NT2/D1 (cell line): ENCODE measurements around the gene CST6.
"Not testable (repeated sequence)": the region's sequence is repeated elsewhere in the genome, so short reads cannot be mapped to it uniquely, and the experiment has no call there.

Experiments used
- DNase-seq: peaks from one replicate; pipeline ENCODE4 v3.0.0-alpha.2; 2011; ENCODE audit warnings: low read depth, low spot score
- H3K27me3 ChIP-seq: 2 replicates; pipeline ENCODE4 v1.6.0; 2011; ENCODE audit warnings: mild to moderate bottlenecking; ENCODE audit not compliant: insufficient read length, insufficient read depth
- H3K36me3 ChIP-seq: 2 replicates; pipeline ENCODE4 v1.6.1; 2011; ENCODE audit warnings: mild to moderate bottlenecking, low read length, mixed read lengths; ENCODE audit not compliant: insufficient read depth, insufficient read length
- H3K4me1 ChIP-seq: 2 replicates; pipeline ENCODE4 v1.5.1; 2011; ENCODE audit not compliant: insufficient read depth, insufficient read length
- H3K4me3 ChIP-seq: 2 replicates; pipeline ENCODE4 v1.5.1; 2011; ENCODE audit warnings: low read depth; ENCODE audit not compliant: insufficient read length
- H3K9ac ChIP-seq: 2 replicates; pipeline ENCODE4 v1.6.0; 2011; ENCODE audit warnings: low read depth; ENCODE audit not compliant: insufficient read length
- H3K9me3 ChIP-seq: 2 replicates; pipeline ENCODE4 v1.5.1; 2011; ENCODE audit warnings: mild to moderate bottlenecking, low read length; ENCODE audit not compliant: insufficient read depth
- SUZ12 ChIP-seq: IDR thresholded peaks from 2 replicates; pipeline ENCODE4 v1.6.1; 2011; ENCODE audit not compliant: insufficient read length, insufficient read depth; ENCODE audit errors: extremely low read depth
- YY1 ChIP-seq: IDR thresholded peaks from 2 replicates; pipeline ENCODE4 v1.6.1; 2011; ENCODE audit not compliant: insufficient read length, insufficient read depth
- ZNF274 ChIP-seq: IDR thresholded peaks from 2 replicates; pipeline ENCODE4 v1.6.1; 2011; ENCODE audit warnings: mild to moderate bottlenecking, low read depth, low read length

The CST6 gene

GRCh38 chr11:66022401-66023185, 10.8 kb downstream of the CST6 start:
- H3K36me3 ChIP-seq, result no peaks in the 10 kb centered on the region
- TF ChIP-seq SUZ12, result no peak
- no peak for TF ChIP-seq ZNF274
- no peak for TF ChIP-seq YY1
- H3K4me1 ChIP-seq, result no peaks in the 10 kb centered on the region
- peak overlapping the region; percentile 50 for H3K9ac ChIP-seq
- DNase-seq, result peak; percentile 50
- no peak overlapping the region for H3K4me3 ChIP-seq
- no peaks in the 10 kb centered on the region for H3K9me3 ChIP-seq
- H3K27me3 ChIP-seq, result peaks cover 23% of the 10 kb centered on the region

GRCh38 chr11:66023186-66023440, 11.3 kb downstream of the CST6 start:
- not testable (repeated sequence) for H3K4me3 ChIP-seq, H3K9ac ChIP-seq, H3K36me3 ChIP-seq, DNase-seq, H3K9me3 ChIP-seq, H3K4me1 ChIP-seq
- H3K27me3 ChIP-seq, result peaks cover 23% of the 10 kb centered on the region

- H3K27me3 ChIP-seq, result peaks cover 23% of the 10 kb centered on the region
- H3K9me3 ChIP-seq, result no peaks in the 10 kb centered on the region
- H3K4me1 ChIP-seq, result no peaks in the 10 kb centered on the region
- H3K9ac ChIP-seq, result no peak within 1 kb of the TSS
- no peak within 1 kb of the TSS for H3K4me3 ChIP-seq
- DNase-seq, result no peak
- H3K36me3 ChIP-seq, result no peaks in the 10 kb centered on the region
- TF ChIP-seq YY1 (no peak), ZNF274 (no peak), SUZ12 (no peak)
These were observed 14.3 kb downstream of the CST6 start, which contains the start of gene CATSPER1 for GRCh38 chr11:66026017-66026529. Gene CATSPER1 (minus strand): TSS chr11:66026479. CDS start chr11:66026379, 100 bp downstream.

- Histone ChIP-seq H3K4me1 (no peaks in the 10 kb centered on the region), H3K27me3 (no peaks in the 10 kb centered on the region), H3K9ac (no peak overlapping the region), H3K4me3 (no peak overlapping the region), H3K36me3 (no peaks in the 10 kb centered on the region), H3K9me3 (peaks cover 4% of the 10 kb centered on the region; the same call in 1 of the 2 replicates)
- DNase-seq, result no peak
- TF ChIP-seq ZNF274 (no peak), SUZ12 (no peak), YY1 (no peak)
These were observed 21.3 kb downstream of the CST6 start for GRCh38 chr11:66032957-66033735.

GRCh38 chr11:66035653-66036333, 24.0 kb downstream of the CST6 start:
- no peaks in the 10 kb centered on the region for H3K27me3 ChIP-seq
- no peak overlapping the region for H3K4me3 ChIP-seq
- no peaks in the 10 kb centered on the region for H3K4me1 ChIP-seq
- no peak for DNase-seq
- peaks cover 4% of the 10 kb centered on the region; the same call in 1 of the 2 replicates for H3K9me3 ChIP-seq
- TF ChIP-seq YY1 (no peak), ZNF274 (no peak), SUZ12 (no peak)
- H3K36me3 ChIP-seq, result no peaks in the 10 kb centered on the region
- no peak overlapping the region for H3K9ac ChIP-seq

GRCh38 chr11:66036334-66036710, 24.5 kb downstream of the CST6 start:
- no peak for TF ChIP-seq ZNF274
- no peak for TF ChIP-seq SUZ12
- TF ChIP-seq YY1, result no peak
- no peak overlapping the region for H3K4me3 ChIP-seq
- no peak for DNase-seq
- H3K9ac ChIP-seq, result no peak overlapping the region
- H3K4me1 ChIP-seq, result no peaks in the 10 kb centered on the region
- H3K27me3 ChIP-seq, result no peaks in the 10 kb centered on the region
- peaks cover 4% of the 10 kb centered on the region; the same call in 1 of the 2 replicates for H3K9me3 ChIP-seq
- no peaks in the 10 kb centered on the region for H3K36me3 ChIP-seq

- DNase-seq, result no peak
- H3K27me3 ChIP-seq, result no peaks in the 10 kb centered on the region
- H3K4me3 ChIP-seq, result no peak overlapping the region
- no peak overlapping the region for H3K9ac ChIP-seq
- peaks cover 4% of the 10 kb centered on the region; the same call in 1 of the 2 replicates for H3K9me3 ChIP-seq
- H3K36me3 ChIP-seq, result no peaks in the 10 kb centered on the region
- no peak for TF ChIP-seq ZNF274
- TF ChIP-seq YY1, result no peak
- no peak for TF ChIP-seq SUZ12
- H3K4me1 ChIP-seq, result no peaks in the 10 kb centered on the region
These were observed 25.5 kb downstream of the CST6 start for GRCh38 chr11:66037327-66037726.
